HuH-7.5 (cell line): ENCODE results near the gene ETDC.
"Not testable (repeated sequence)": the region's sequence is repeated elsewhere in the genome, so short reads cannot be mapped to it uniquely, and the experiment has no call there.

Source experiments
- DNase-seq: peaks from one replicate; pipeline ENCODE4 v3.0.0; 2011; ENCODE audit warnings: low spot score

ETDC gene

GRCh38 chrX:135309430-135309923 lies at the start of gene ETDC:
TSS of gene ETDC (plus strand) at chrX:135309480. CDS start at chrX:135309480, 0 bp downstream.
- no peak for DNase-seq

- not testable (repeated sequence) for DNase-seq
These were observed 48.3 kb upstream of the ETDC start for GRCh38 chrX:135260976-135261375.

GRCh38 chrX:135263376-135263775 lies 45.9 kb upstream of the ETDC start:
- not testable (repeated sequence) for DNase-seq

- DNase-seq = no peak
These were observed 45.1 kb upstream of the ETDC start for GRCh38 chrX:135264206-135264605.

GRCh38 chrX:135273162-135273561 lies 36.1 kb upstream of the ETDC start:
- DNase-seq = no peak

GRCh38 chrX:135275973-135276372 lies 33.3 kb upstream of the ETDC start:
- no peak for DNase-seq

- DNase-seq = no peak
These were observed 21.9 kb upstream of the ETDC start for GRCh38 chrX:135287266-135287823.

- DNase-seq = no peak
These were observed 13.9 kb upstream of the ETDC start for GRCh38 chrX:135295238-135295943.

- DNase-seq = no peak
These were observed 13.4 kb upstream of the ETDC start for GRCh38 chrX:135295944-135296305.

- DNase-seq = no peak
These were observed 6.9 kb upstream of the ETDC start for GRCh38 chrX:135302269-135302873.

- no peak for DNase-seq
These were observed 4.5 kb upstream of the ETDC start for GRCh38 chrX:135304741-135305140.

GRCh38 chrX:135307171-135307570 lies 2.1 kb upstream of the ETDC start:
- DNase-seq = no peak

GRCh38 chrX:135308345-135308855 lies 880 bp upstream of the ETDC start:
- DNase-seq = no peak

GRCh38 chrX:135315864-135316263 lies 6.6 kb downstream of the ETDC start:
- no peak for DNase-seq

GRCh38 chrX:135324463-135324862 lies 15.2 kb downstream of the ETDC start:
- no peak for DNase-seq

GRCh38 chrX:135325036-135325818 lies 15.9 kb downstream of the ETDC start:
- not testable (repeated sequence) for DNase-seq

- no peak for DNase-seq
These were observed 18.0 kb downstream of the ETDC start for GRCh38 chrX:135327299-135327698.

GRCh38 chrX:135328421-135329005 lies 19.2 kb downstream of the ETDC start:
- no peak for DNase-seq

GRCh38 chrX:135330706-135331105 lies 21.4 kb downstream of the ETDC start:
- no peak for DNase-seq

- no peak for DNase-seq
These were observed 22.2 kb downstream of the ETDC start for GRCh38 chrX:135331525-135331924.

- DNase-seq = no peak
These were observed 31.6 kb downstream of the ETDC start for GRCh38 chrX:135340831-135341230.

GRCh38 chrX:135345107-135345589 lies 35.9 kb downstream of the ETDC start:
- DNase-seq = no peak
